Measurements from ENCODE around the gene CARD19. TPM values are rescaled to one million over a fixed set of nuclear protein-coding genes. Genes with fewer than 3 reads are reported as not detected.

CARD19 gene
- total and polyA plus RNA-seq, 9 of the 15 experiments (the other 6 are each of a cell fraction or from before 2014, with no cell fraction given) = 0.90 to 34.9 (median 14.6) TPM

DNA sequence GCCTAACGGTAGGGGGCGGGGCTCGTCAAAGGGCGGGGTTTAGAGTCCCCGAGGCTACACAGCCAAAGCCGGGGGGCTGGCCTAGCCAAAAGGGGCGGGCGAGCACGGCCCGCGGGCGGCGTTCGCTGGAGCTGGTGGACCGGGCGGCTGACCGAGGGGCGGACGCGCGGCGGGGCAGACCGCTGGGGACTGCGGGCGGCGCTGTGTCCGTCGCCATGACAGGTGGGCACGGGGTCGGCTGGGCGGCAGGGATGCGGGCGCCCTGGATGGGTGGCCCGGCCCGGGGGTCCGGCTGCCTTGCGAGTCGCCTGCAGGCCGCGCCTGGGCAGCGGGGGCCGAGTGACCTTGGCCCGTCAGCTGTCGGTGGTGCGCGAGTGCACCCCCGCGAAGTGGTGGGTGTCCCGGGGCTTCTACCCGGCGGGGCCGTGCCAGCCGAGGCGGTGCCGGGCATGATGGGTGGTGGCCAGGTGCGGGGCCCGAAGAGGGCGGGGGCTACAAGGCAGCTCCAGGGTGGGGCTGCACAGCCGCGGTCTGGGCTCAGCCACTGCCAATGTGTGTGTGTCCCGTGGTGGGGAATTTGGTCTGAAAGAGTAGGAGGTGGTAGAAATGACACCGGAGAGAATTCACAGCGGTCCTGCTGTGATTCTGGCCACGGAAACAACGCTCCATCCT is at the start of gene CARD19 (continued):
- TF ChIP-seq E2F6 (IDR thresholded peaks at IDR 0.05; ENCODE audit: borderline replicate concordance in 1 of 2, extremely low read depth in 1 of 2, insufficient read depth in 1 of 2, insufficient read length in 1 of 2, low read depth in 1 of 2, low read length in 1 of 2, poor library complexity in 1 of 2, severe bottlenecking in 1 of 2) = peak in 1 of 2 experiments; percentile 20
- peak; percentile 76 for TF ChIP-seq POLR2G (IDR thresholded peaks at IDR 0.05; ENCODE audit: low read depth, low read length)
- peak; percentile 4 for TF ChIP-seq RBM25 (IDR thresholded peaks at IDR 0.05; ENCODE audit: low read depth, low read length, severe bottlenecking)
- peak; percentile 42; the same call in 1 of the 2 replicates for TF ChIP-seq MTA3 (IDR thresholded peaks at IDR 0.05; ENCODE audit: borderline replicate concordance)
- TF ChIP-seq, protein P1, sequence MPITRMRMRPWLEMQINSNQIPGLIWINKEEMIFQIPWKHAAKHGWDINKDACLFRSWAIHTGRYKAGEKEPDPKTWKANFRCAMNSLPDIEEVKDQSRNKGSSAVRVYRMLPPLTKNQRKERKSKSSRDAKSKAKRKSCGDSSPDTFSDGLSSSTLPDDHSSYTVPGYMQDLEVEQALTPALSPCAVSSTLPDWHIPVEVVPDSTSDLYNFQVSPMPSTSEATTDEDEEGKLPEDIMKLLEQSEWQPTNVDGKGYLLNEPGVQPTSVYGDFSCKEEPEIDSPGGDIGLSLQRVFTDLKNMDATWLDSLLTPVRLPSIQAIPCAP (CRISPR knock-in tag; IDR thresholded peaks at IDR 0.05; ENCODE audit: borderline replicate concordance) = no peak
- TF ChIP-seq, protein P2, sequence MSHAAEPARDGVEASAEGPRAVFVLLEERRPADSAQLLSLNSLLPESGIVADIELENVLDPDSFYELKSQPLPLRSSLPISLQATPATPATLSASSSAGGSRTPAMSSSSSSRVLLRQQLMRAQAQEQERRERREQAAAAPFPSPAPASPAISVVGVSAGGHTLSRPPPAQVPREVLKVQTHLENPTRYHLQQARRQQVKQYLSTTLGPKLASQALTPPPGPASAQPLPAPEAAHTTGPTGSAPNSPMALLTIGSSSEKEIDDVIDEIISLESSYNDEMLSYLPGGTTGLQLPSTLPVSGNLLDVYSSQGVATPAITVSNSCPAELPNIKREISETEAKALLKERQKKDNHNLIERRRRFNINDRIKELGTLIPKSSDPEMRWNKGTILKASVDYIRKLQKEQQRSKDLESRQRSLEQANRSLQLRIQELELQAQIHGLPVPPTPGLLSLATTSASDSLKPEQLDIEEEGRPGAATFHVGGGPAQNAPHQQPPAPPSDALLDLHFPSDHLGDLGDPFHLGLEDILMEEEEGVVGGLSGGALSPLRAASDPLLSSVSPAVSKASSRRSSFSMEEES (CRISPR knock-in tag; IDR thresholded peaks at IDR 0.05) = no peak
- peak; percentile 17; the same call in 1 of the 2 replicates for TF ChIP-seq ARID3B (CRISPR knock-in tag; IDR thresholded peaks at IDR 0.05; ENCODE audit: borderline replicate concordance)
- peak; percentile 71 for TF ChIP-seq RBBP5 (IDR thresholded peaks at IDR 0.05; ENCODE audit: borderline replicate concordance, insufficient read depth, low read length, poor library complexity, severe bottlenecking)
- TF ChIP-seq MCM5 (IDR thresholded peaks at IDR 0.05; ENCODE audit: low read depth) = no peak
- TF ChIP-seq, protein P3, sequence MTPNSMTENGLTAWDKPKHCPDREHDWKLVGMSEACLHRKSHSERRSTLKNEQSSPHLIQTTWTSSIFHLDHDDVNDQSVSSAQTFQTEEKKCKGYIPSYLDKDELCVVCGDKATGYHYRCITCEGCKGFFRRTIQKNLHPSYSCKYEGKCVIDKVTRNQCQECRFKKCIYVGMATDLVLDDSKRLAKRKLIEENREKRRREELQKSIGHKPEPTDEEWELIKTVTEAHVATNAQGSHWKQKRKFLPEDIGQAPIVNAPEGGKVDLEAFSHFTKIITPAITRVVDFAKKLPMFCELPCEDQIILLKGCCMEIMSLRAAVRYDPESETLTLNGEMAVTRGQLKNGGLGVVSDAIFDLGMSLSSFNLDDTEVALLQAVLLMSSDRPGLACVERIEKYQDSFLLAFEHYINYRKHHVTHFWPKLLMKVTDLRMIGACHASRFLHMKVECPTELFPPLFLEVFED (CRISPR knock-in tag; conservative IDR thresholded peaks at IDR 0.05) = no peak
- TF ChIP-seq NONO (IDR thresholded peaks at IDR 0.05; ENCODE audit: low read depth in 2 of 2, low read length in 1 of 2) = peak; percentile 58 to 76; a peak in 3 of 4 replicates
- TF ChIP-seq TEAD2 (tag; IDR thresholded peaks at IDR 0.05) = no peak
- TF ChIP-seq ZNF668 (CRISPR knock-in tag; IDR thresholded peaks at IDR 0.05) = no peak
- no peak for TF ChIP-seq HDAC3 (IDR thresholded peaks at IDR 0.05; ENCODE audit: borderline replicate concordance, partially characterized antibody)
- no peak for TF ChIP-seq ZNF445 (CRISPR knock-in tag; IDR thresholded peaks at IDR 0.05; ENCODE audit: low read depth)
- no peak for TF ChIP-seq BRD9 (IDR thresholded peaks at IDR 0.05; ENCODE audit: low read depth, partially characterized antibody)
- no peak for TF ChIP-seq ZNF57 (CRISPR knock-in tag; IDR thresholded peaks at IDR 0.05)
- TF ChIP-seq RBFOX2 (IDR thresholded peaks at IDR 0.05; ENCODE audit: low read depth, low read length) = no peak
- TF ChIP-seq KLF13 (tag; IDR thresholded peaks at IDR 0.05; ENCODE audit: borderline replicate concordance, low read depth) = no peak
- no peak for TF ChIP-seq ZNF23 (CRISPR knock-in tag; IDR thresholded peaks at IDR 0.05)

Measured in K562 (cell line).